ENCODE measurements around the gene SLC6A3.

The SLC6A3 gene

GRCh38 chr5:1358726-1359025 lies 86.6 kb downstream of the SLC6A3 start:
- no peak for TF ChIP-seq CTCF (IDR thresholded peaks at IDR 0.05; ENCODE audit: low read depth, low read length, missing control alignments)
- in situ Hi-C loops (cut with HindIII; ENCODE audit: low pct_ligation_motif_present, low sequenced_read_pairs) = no loop called here
- no peak for DNase-seq
- Histone ChIP-seq H3K4me3 (ENCODE audit: low read depth, low read length) (no peak overlapping the region), H3K27ac (no peak overlapping the region), H3K27me3 (replicated peaks) (peaks cover 7% of the 10 kb centered on the region), H3K36me3 (replicated peaks) (no peaks in the 10 kb centered on the region)

GRCh38 chr5:1357946-1358725 lies 87.1 kb downstream of the SLC6A3 start:
- no peak overlapping the region for H3K4me3 ChIP-seq (ENCODE audit: low read depth, low read length)
- in situ Hi-C loops (cut with HindIII; ENCODE audit: low pct_ligation_motif_present, low sequenced_read_pairs) = no loop called here
- no peak for DNase-seq
- peaks cover 7% of the 10 kb centered on the region for H3K27me3 ChIP-seq (replicated peaks)
- no peaks in the 10 kb centered on the region for H3K36me3 ChIP-seq (replicated peaks)
- TF ChIP-seq CTCF (IDR thresholded peaks at IDR 0.05; ENCODE audit: low read depth, low read length, missing control alignments) = no peak
- no peak overlapping the region for H3K27ac ChIP-seq

- Histone ChIP-seq H3K27ac (no peak overlapping the region), H3K36me3 (replicated peaks) (no peaks in the 10 kb centered on the region), H3K27me3 (replicated peaks) (peaks cover 7% of the 10 kb centered on the region), H3K4me3 (ENCODE audit: low read depth, low read length) (no peak overlapping the region)
- DNase-seq = no peak
- no peak for TF ChIP-seq CTCF (IDR thresholded peaks at IDR 0.05; ENCODE audit: low read depth, low read length, missing control alignments)
- in situ Hi-C loops (cut with HindIII; ENCODE audit: low pct_ligation_motif_present, low sequenced_read_pairs) = no loop called here
Measured at GRCh38 chr5:1356873-1357787, 88.1 kb downstream of the SLC6A3 start.

- Histone ChIP-seq H3K36me3 (replicated peaks) (no peaks in the 10 kb centered on the region), H3K27me3 (replicated peaks) (peaks cover 7% of the 10 kb centered on the region), H3K4me3 (ENCODE audit: low read depth, low read length) (no peak overlapping the region), H3K27ac (no peak overlapping the region)
- no peak for DNase-seq
- no peak for TF ChIP-seq CTCF (IDR thresholded peaks at IDR 0.05; ENCODE audit: low read depth, low read length, missing control alignments)
- in situ Hi-C loops (cut with HindIII; ENCODE audit: low pct_ligation_motif_present, low sequenced_read_pairs) = no loop called here
Measured at GRCh38 chr5:1354576-1354975, 90.7 kb downstream of the SLC6A3 start.

- no peak for DNase-seq
- Histone ChIP-seq H3K27ac (no peak overlapping the region), H3K36me3 (replicated peaks) (no peaks in the 10 kb centered on the region), H3K27me3 (replicated peaks) (peaks cover 7% of the 10 kb centered on the region), H3K4me3 (ENCODE audit: low read depth, low read length) (no peak overlapping the region)
- in situ Hi-C loops (cut with HindIII; ENCODE audit: low pct_ligation_motif_present, low sequenced_read_pairs) = no loop called here
- TF ChIP-seq CTCF (IDR thresholded peaks at IDR 0.05; ENCODE audit: low read depth, low read length, missing control alignments) = no peak
Measured at GRCh38 chr5:1352231-1353219, 92.7 kb downstream of the SLC6A3 start.
